Memory B cell (primary cell): Measurements from ENCODE around the gene IDH3B.
"Not testable (repeated sequence)": the region's sequence is repeated elsewhere in the genome, so short reads cannot be mapped to it uniquely, and the experiment has no call there.

Experiments used
- ATAC-seq: fragments of 150-1000 bp; cut with Tn5 transposase; 2 replicates; pipeline ENCODE4 v1.10.0; 2021; ENCODE audit warnings: low read depth, mild to moderate bottlenecking, moderate library complexity
- DNase-seq, 2 donors: peaks; one replicate each; pipeline ENCODE4 v3.0.0; 2022; ENCODE audit warnings: low spot score in 2 of 2
- H3K27ac Mint-ChIP-seq: one replicate; pipeline ENCODE4 v1.8.0; 2022; ENCODE audit warnings: mild to moderate bottlenecking, moderate library complexity, mixed read lengths
- H3K27me3 Mint-ChIP-seq: one replicate; pipeline ENCODE4 v1.8.0; 2022; ENCODE audit warnings: mixed read lengths
- H3K36me3 Mint-ChIP-seq: one replicate; pipeline ENCODE4 v1.8.0; 2022; ENCODE audit warnings: mild to moderate bottlenecking, mixed read lengths
- H3K4me1 Mint-ChIP-seq: one replicate; pipeline ENCODE4 v1.8.0; 2022; ENCODE audit warnings: mixed read lengths
- H3K4me3 Mint-ChIP-seq: one replicate; pipeline ENCODE4 v1.8.0; 2022; ENCODE audit warnings: mild to moderate bottlenecking, moderate library complexity, mixed read lengths
- H3K9me3 Mint-ChIP-seq: one replicate; pipeline ENCODE4 v1.8.0; 2022; ENCODE audit warnings: mixed read lengths

Gene IDH3B

DNA sequence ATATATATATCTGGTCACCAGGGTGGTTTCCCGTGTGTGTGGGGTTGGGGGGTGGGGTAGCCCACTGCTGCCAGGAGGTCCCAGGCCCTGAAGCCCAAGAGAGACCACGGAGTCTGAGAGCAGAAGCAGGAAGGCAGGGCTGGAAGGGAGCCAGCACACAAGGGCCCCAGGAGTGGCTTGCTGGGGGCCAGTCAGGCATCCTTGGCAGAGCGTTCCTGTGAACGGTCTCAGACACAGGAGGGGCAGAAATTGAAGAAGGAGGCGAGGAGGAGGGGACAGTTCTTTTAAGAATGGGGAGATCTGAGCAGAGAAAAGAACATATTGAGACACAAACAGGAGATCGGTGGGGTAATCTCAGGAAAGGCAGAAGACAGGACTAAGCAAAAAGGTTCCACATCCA lies 26.7 kb upstream of the IDH3B start:
- Mint-ChIP-seq H3K4me3 (peak overlapping the region; percentile 93), H3K27me3 (peaks cover 26% of the 10 kb centered on the region), H3K4me1 (peaks cover 20% of the 10 kb centered on the region), H3K27ac (no peak overlapping the region), H3K36me3 (no peaks in the 10 kb centered on the region), H3K9me3 (no peaks in the 10 kb centered on the region)
- DNase-seq: no peak
- no peak for ATAC-seq

DNA sequence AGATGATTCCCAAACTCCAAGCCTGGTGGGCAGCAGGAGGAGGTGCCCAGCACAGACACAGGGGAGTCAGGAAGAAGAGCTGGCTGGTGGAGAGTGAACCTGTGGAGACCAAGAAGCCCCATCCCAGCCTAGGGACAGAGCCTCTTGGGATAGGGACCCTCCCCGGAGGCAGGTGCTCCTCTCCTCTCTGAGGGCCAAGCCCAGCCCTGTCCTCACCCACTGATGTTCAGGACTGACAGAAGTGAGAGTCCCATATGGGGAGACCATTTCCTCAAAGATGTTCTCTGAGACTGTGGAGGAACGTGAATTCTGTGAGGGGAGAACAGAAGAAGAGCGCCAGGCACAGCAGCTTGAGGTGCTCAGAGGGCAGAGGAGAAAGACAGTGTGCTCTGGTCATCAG lies 26.2 kb upstream of the IDH3B start:
- no peak overlapping the region for H3K4me3 Mint-ChIP-seq
- ATAC-seq: no peak

DNA sequence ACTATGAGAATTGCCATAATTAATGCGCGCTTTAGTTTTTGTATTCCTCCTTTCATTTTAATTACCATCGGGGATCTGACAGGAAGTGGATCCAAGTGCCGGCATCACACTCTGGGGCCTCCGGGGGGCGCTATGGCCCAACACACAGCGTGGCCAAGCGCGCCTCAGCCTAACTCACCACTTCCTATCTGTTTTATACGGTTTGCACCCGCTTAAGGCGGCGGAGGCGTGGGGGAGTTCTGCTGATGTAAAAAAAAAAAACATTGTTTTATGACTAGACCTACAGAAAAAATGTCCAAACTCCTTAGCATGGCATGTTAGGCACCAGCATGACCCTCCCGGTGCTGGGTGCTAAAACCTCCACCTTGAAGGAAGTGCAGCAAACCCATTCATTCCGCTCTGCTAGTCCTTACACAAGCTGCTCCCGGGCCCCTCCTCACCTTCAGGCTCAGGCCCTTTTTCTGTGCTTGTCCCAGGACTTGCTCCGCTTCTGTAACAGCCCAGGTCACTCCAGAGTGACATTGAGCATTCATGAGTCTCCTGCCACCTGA lies 24.1 kb upstream of the IDH3B start:
- no peaks in the 10 kb centered on the region for H3K9me3 Mint-ChIP-seq
- peaks cover 18% of the 10 kb centered on the region for H3K27me3 Mint-ChIP-seq
- H3K4me3 Mint-ChIP-seq: no peak overlapping the region
- H3K27ac Mint-ChIP-seq: no peak overlapping the region
- DNase-seq (no peak), ATAC-seq (peak; percentile 54)
- H3K4me1 Mint-ChIP-seq: peaks cover 20% of the 10 kb centered on the region
- no peaks in the 10 kb centered on the region for H3K36me3 Mint-ChIP-seq

More for the DNA sequence above, 26.2 kb upstream of the IDH3B start:
- no peaks in the 10 kb centered on the region for H3K9me3 Mint-ChIP-seq
- peaks cover 20% of the 10 kb centered on the region for H3K4me1 Mint-ChIP-seq
- no peak overlapping the region for H3K27ac Mint-ChIP-seq
- DNase-seq: no peak
- H3K27me3 Mint-ChIP-seq: peaks cover 24% of the 10 kb centered on the region
- no peaks in the 10 kb centered on the region for H3K36me3 Mint-ChIP-seq

DNA sequence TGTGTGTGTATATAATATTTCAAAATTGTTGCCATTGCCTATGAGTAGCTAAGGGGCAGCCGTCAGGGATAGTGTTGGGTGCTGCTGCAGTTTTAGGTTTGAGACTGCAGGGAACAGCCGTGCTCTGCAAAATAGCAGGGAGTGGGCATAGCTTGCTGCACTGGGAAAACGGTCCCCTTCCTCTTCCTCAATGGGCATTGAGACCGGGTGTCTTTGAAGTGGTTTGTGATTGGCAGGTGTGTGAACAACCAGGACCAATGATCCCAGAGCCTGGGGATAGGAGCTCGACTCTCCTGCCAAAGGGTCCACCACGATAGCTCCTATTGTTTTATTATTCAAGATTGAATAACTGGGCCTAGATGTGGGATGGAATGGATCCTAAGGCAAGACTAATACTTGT lies 23.5 kb upstream of the IDH3B start:
- Mint-ChIP-seq H3K27ac (no peak overlapping the region), H3K27me3 (peaks cover 18% of the 10 kb centered on the region), H3K4me1 (peaks cover 20% of the 10 kb centered on the region), H3K4me3 (no peak overlapping the region), H3K9me3 (no peaks in the 10 kb centered on the region), H3K36me3 (no peaks in the 10 kb centered on the region)
- DNase-seq: no peak
- ATAC-seq: no peak

DNA sequence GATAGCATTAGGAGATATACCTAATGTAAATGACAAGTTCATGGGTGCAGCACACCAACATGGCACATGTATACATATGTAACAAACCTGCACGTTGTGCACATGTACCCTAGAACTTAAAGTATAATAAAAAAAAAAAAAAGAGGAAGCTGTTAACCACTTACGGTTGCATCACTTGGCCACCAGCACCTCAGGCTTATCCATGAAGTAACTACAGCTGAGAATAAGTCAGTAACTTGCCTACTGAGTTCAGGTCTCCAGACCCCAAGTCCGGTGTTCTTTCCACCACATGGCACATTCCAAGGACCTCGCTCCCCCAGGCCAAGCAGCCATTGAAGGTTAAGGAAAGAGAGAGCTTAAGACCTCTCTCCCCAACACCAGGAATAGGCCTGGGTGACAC lies 20.8 kb upstream of the IDH3B start:
- H3K4me3 Mint-ChIP-seq, H3K36me3 Mint-ChIP-seq, H3K27ac Mint-ChIP-seq, H3K9me3 Mint-ChIP-seq, DNase-seq: not testable (repeated sequence)
- ATAC-seq: peak; percentile 41
- peaks cover 11% of the 10 kb centered on the region for H3K27me3 Mint-ChIP-seq
- peaks cover 11% of the 10 kb centered on the region for H3K4me1 Mint-ChIP-seq

DNA sequence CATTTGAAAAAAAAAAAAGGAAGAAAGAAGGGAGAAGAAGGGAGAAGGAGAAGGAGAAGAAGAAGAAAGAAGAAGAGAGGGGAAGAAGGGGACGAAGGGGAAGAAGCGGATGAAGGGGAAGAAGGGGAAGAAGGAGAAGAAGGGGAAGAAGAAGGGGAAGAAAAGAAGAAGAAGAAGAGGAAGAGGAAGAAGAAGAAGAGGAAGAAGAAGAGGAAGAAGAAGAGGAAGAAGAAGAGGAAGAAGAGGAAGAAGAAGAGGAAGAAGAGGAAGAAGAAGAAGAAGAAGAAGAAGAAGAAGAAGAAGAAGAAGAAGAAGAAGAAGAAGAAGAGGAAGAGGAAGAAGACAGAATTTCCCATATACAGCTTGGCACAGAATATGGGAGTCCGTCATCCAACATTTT lies 18.0 kb upstream of the IDH3B start:
- H3K27ac Mint-ChIP-seq, DNase-seq, H3K4me1 Mint-ChIP-seq, H3K9me3 Mint-ChIP-seq, H3K4me3 Mint-ChIP-seq, H3K36me3 Mint-ChIP-seq, ATAC-seq: not testable (repeated sequence)
- H3K27me3 Mint-ChIP-seq: peaks cover 16% of the 10 kb centered on the region

DNA sequence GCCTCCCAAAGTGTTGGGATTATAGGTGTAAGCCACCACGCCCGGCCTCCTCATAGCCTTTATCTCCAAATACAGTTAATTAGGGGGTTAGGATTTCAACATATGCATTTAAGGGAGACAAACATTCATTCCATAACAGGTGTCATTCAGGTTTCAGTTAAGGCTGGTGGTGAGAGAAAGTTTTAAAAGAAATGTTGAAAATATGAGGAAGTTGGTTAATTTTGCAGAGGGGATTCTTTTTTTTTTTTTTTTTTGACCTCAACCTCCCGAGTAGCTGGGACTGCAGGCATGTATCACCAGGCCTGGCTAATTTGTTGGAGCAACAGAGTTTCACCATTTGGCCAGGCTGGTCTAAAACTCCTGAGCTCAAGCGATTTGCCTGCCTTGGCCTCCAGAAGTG lies 16.0 kb upstream of the IDH3B start:
- H3K4me3 Mint-ChIP-seq: no peak overlapping the region
- peaks cover 4% of the 10 kb centered on the region for H3K9me3 Mint-ChIP-seq
- H3K36me3 Mint-ChIP-seq: peaks cover 4% of the 10 kb centered on the region
- H3K27ac Mint-ChIP-seq: no peak overlapping the region
- H3K27me3 Mint-ChIP-seq: peaks cover 20% of the 10 kb centered on the region
- no peak for DNase-seq
- peaks cover 4% of the 10 kb centered on the region for H3K4me1 Mint-ChIP-seq
- ATAC-seq: no peak

DNA sequence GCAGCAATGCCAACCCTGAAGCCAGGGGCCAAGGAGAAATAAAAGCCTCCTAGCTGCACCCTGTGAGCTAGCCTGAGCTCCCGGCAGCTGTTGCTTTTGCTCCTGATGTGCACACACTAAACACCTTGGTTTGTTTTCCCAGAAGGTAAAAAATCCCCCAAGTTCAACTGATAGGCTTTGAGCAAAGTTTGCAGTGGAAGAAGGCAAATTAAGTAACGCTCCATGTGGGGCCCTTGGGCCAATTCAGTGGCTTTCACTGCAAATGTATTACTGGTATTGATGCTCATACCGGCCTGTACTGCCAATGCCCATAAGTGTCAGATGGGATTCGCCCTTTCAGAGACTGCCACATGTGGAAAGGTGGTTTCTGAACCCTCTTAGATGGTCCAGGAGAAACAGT lies 9.4 kb upstream of the IDH3B start:
- Mint-ChIP-seq H3K4me3 (no peak overlapping the region), H3K36me3 (no peaks in the 10 kb centered on the region), H3K27ac (no peak overlapping the region), H3K4me1 (no peaks in the 10 kb centered on the region), H3K27me3 (peaks cover 16% of the 10 kb centered on the region), H3K9me3 (no peaks in the 10 kb centered on the region)
- DNase-seq (no peak), ATAC-seq (no peak)

DNA sequence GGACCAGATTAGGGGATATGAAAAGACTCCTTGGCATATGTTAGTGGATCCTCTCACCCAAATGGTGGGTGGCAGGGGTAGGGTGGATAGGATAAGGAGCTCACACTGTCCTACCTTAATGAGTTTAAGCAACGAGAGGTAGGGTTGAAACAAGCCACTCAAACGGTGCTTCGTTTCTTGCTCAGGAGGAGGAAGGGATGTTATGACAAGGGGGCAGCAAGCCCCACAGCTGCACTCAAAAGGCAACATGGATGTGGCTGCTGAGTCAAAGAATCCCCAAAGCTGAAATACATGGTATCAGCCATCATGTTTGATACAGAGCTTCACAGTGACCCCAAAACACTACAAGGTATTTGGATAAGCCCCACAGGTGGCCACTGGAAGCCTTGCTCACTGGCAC lies 8.4 kb upstream of the IDH3B start:
- ATAC-seq: no peak
- Mint-ChIP-seq H3K27ac (no peak overlapping the region), H3K4me1 (no peaks in the 10 kb centered on the region), H3K4me3 (no peak overlapping the region), H3K27me3 (peaks cover 15% of the 10 kb centered on the region), H3K9me3 (no peaks in the 10 kb centered on the region), H3K36me3 (no peaks in the 10 kb centered on the region)
- DNase-seq: no peak

DNA sequence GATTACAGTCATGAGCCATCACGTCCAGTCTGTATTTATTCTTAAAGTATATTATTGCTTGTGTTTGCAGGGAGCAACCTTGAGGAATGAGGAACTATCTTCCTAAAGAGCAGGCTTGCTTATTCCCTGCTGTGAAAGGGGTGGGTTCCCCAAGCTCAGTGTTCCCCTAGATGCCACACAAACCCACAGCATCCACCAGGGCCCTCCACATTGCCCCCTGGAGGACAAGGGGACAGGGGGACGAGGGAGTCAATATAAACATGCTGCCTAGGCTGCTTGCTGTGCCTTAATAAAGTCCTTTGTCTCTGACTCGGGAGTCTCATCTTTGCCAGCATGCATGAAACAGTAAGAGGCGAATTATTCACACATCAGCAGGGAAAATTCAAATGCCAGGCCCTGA lies 8.0 kb upstream of the IDH3B start:
- Mint-ChIP-seq H3K4me1 (no peaks in the 10 kb centered on the region), H3K27ac (no peak overlapping the region), H3K36me3 (no peaks in the 10 kb centered on the region), H3K9me3 (no peaks in the 10 kb centered on the region), H3K4me3 (no peak overlapping the region), H3K27me3 (peaks cover 14% of the 10 kb centered on the region)
- ATAC-seq (no peak), DNase-seq (no peak)

DNA sequence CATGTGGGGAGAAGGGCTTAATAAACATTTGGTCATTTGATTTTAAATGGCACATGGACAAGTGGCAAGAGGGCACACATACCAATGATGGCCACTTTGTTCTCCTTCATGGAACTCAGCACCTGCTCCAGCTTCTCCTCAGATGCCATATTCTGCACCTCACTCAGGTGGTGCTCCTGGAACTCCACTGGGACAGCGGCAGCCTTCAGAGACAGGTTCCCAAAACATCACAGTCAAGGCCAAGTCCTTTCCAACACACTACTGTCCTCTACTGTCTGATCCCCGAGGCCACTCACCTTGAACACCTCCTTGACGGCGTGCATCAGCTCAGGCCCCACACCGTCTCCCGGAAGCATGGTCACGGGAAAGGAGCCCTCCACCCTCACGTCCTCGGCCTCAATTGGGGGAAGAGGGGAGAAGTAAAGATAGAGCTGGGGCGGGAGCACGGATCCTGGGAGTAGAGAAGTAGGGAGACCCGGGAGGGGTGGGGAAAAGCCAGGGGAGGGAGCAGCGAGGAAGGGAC lies 591 bp downstream of the IDH3B start:
- Mint-ChIP-seq H3K9me3 (no peaks in the 10 kb centered on the region), H3K36me3 (peaks cover 32% of the 10 kb centered on the region), H3K27me3 (peaks cover 3% of the 10 kb centered on the region), H3K4me1 (peaks cover 18% of the 10 kb centered on the region), H3K4me3 (peak overlapping the region; percentile 100), H3K27ac (peak overlapping the region; percentile 98)
- ATAC-seq (no peak), DNase-seq (no peak)

DNA sequence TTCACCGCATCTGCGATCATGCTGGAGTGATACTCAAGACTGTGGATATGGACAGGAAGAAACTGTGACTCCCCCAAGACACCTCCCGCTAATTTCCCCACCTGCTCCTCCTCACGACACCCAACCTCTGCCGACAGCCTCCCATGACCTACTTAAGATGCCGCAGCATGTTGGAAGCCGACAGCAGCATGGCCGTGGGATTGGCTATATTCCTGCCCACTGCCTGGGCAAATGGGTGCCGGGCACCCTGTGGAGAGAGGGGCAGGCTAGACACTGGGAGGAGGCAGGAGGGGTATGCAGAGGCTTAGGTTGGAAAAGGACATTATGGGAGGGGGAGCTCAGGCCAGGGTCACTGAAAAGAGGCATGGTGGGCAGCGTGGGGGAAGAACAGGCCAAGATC lies 4.5 kb downstream of the IDH3B start:
- no peak for ATAC-seq
- Mint-ChIP-seq H3K27ac (no peak overlapping the region), H3K4me1 (peaks cover 19% of the 10 kb centered on the region), H3K9me3 (no peaks in the 10 kb centered on the region), H3K36me3 (peaks cover 59% of the 10 kb centered on the region), H3K4me3 (no peak overlapping the region), H3K27me3 (no peaks in the 10 kb centered on the region)
- DNase-seq: no peak

DNA sequence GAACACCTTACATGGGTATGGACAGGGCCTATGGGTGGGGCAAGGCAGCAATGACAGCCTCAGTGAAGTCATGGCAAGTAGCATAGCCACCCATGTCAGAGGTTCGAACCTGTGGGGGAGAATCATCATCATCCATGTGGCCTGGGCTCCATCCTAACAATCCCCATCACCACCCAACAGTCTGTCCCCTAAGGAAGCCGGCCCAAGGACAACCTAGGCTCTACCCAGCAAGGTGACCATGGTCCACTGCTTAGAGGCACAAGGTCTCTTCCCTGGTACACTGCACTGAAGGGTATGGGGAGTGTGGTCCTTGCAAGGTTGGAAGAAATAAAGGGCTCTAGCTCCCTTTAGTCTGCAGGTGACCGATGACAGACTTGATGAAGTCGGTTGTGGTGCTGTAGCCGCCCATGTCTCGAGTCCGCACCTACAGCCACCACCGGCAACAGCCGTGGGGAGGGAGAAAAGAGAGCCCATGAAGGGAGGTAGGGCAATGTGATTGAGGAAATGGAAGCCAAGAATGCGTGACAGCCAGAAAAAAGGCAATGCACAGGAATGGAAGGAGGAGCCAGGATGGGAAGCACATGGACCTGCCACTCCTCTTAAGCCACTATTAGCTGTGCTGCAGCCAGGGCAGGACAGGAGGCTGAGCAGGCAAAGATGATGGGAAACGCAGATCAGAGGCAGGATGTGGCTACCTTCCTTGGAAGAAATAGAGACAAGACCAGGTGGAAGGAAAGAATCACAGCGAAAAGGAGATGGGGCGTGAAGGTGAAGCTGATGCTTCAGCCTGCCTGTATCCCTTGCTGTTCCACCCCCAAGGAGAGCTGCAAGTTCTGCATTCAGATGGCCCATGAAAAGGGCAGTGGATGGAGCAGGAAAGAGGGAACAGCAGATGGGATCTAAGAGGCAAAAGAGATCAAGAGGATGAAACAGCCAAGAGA lies 5.3 kb downstream of the IDH3B start:
- DNase-seq: no peak
- H3K4me1 Mint-ChIP-seq: peaks cover 24% of the 10 kb centered on the region

DNA sequence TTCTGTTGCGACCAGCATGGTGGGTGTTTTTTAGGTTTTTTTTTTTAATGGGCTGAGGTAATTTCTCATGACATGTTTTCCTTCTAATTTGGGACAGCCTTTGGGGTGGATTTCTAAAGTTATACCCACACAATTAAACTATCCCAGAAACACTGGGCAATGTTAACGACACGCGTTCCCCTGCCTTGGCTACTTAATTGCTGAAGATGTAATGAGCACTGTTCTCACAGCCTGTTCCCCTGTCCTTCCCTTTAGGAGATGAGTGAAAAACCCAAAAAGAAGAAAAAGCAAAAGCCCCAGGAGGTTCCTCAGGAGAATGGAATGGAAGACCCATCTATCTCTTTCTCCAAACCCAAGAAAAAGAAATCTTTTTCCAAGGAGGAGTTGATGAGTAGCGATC lies 6.3 kb downstream of the IDH3B start:
- Mint-ChIP-seq H3K4me1 (peaks cover 22% of the 10 kb centered on the region), H3K4me3 (no peak overlapping the region), H3K27me3 (no peaks in the 10 kb centered on the region), H3K9me3 (no peaks in the 10 kb centered on the region), H3K27ac (peak overlapping the region; percentile 9), H3K36me3 (peaks cover 58% of the 10 kb centered on the region)
- DNase-seq (no peak), ATAC-seq (no peak)

More for the DNA sequence above, 5.3 kb downstream of the IDH3B start:
- no peak for ATAC-seq
- H3K27ac Mint-ChIP-seq: peak overlapping the region; percentile 9
- no peaks in the 10 kb centered on the region for H3K9me3 Mint-ChIP-seq
- H3K27me3 Mint-ChIP-seq: no peaks in the 10 kb centered on the region
- peaks cover 58% of the 10 kb centered on the region for H3K36me3 Mint-ChIP-seq
- H3K4me3 Mint-ChIP-seq: no peak overlapping the region
